Lower lobe of right lung (tissue), 2 donors: ENCODE results near the gene OR2A7. TPM values are rescaled to one million over a fixed set of nuclear protein-coding genes. Genes with fewer than 3 reads are reported as not detected.
"Not testable (repeated sequence)": the region's sequence is repeated elsewhere in the genome, so short reads cannot be mapped to it uniquely, and the experiment has no call there.

Experiments used
- ATAC-seq, 2 donors: fragments of 200-7000 bp; cut with Tn5 transposase; one replicate each; pipeline ENCODE4 v1.9.1; 2020 to 2022; ENCODE audit warnings: mild to moderate bottlenecking in 2 of 2, moderate library complexity in 2 of 2
- DNase-seq: peaks from one replicate; pipeline ENCODE4 v3.0.0-alpha.2; 2020
- H3K27ac ChIP-seq: fragments of 200-600 bp; one replicate; pipeline ENCODE4 v1.8.0; 2022
- H3K27me3 ChIP-seq: fragments of 200-600 bp; one replicate; pipeline ENCODE4 v1.8.0; 2022; ENCODE audit warnings: low read depth
- H3K36me3 ChIP-seq: fragments of 200-600 bp; one replicate; pipeline ENCODE4 v1.8.0; 2022; ENCODE audit warnings: mild to moderate bottlenecking
- H3K4me1 ChIP-seq: fragments of 200-600 bp; one replicate; pipeline ENCODE4 v1.8.0; 2022
- H3K4me3 ChIP-seq: fragments of 200-600 bp; one replicate; pipeline ENCODE4 v1.8.0; 2022; ENCODE audit warnings: mild to moderate bottlenecking
- H3K9me3 ChIP-seq: fragments of 200-600 bp; one replicate; pipeline ENCODE4 v1.8.0; 2022
- intact Hi-C: fragments of 100-400 bp; cut with DNase I; formaldehyde crosslinking; loops from one replicate; pipeline ENCODE4 v1.11.0; 2022
- total RNA-seq: library from RNA; stranded (reverse); fragmentation: NEBNext Ultra II Directional; extraction: Animal tissue kit (Norgen Biotek cat#: 25700); gene quantifications from one replicate; pipeline ENCODE4 v1.2.1, GENCODE V29; 2021
- TF ChIP-seq, protein P1 (sequence below): fragments of 200-600 bp; IDR thresholded peaks from one replicate; pipeline ENCODE4 v1.8.0; 2022; ENCODE audit warnings: antibody characterized with exemption, mild to moderate bottlenecking
- donor health status: DM: no; HTN: yes; CAD: no; lungs with severe emphysema.

The OR2A7 gene
- total RNA-seq, 1 donor from 2014 or later = 12.1 TPM

DNA sequence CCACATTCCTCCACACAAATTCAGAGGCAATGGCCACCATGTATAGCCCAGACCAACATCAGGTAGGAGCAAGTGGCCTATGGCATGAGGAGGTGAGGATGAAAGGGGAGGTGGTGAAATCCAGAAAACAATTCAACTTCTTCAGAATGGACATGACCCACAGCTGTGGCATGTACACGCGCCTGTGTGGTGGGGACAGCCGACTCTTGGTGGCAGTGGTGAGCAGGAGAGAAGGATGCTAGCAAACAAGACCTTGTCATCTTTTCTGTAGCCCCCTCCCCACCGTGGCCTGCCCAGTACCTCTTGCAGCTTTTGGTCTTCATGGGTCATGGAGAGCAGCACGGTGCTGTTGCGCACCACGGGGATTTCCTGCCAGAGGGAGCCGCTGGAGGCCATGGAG lies 17.4 kb upstream of the OR2A7 start:
- H3K36me3 ChIP-seq, intact Hi-C loops, H3K27ac ChIP-seq, H3K4me3 ChIP-seq, DNase-seq, H3K27me3 ChIP-seq, H3K4me1 ChIP-seq, H3K9me3 ChIP-seq: not testable (repeated sequence)
- peak in 1 of 2 donors; percentile 3 for ATAC-seq

DNA sequence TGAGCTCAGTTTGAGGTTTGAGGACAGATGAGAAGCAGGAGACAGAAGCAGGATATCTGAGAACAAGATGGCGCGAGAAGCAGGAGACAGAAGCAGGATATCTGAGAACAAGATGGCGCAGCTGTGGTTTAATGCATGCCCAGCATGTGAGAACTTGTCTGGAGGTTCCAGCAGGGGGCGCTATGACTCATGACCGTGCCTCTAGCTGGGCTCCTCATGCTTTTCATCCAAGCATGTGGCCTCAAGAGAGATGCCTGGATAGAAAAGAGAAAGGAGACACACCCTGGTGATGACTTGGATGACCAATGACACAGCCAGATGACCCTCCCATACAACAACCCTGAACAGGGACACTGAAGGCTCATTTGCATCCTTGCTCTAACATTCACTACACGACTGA lies 15.4 kb upstream of the OR2A7 start:
- DNase-seq, H3K27ac ChIP-seq, intact Hi-C loops, H3K4me3 ChIP-seq, H3K36me3 ChIP-seq, H3K27me3 ChIP-seq, H3K9me3 ChIP-seq, H3K4me1 ChIP-seq: not testable (repeated sequence)
- peak; percentile 40 to 49 for ATAC-seq

DNA sequence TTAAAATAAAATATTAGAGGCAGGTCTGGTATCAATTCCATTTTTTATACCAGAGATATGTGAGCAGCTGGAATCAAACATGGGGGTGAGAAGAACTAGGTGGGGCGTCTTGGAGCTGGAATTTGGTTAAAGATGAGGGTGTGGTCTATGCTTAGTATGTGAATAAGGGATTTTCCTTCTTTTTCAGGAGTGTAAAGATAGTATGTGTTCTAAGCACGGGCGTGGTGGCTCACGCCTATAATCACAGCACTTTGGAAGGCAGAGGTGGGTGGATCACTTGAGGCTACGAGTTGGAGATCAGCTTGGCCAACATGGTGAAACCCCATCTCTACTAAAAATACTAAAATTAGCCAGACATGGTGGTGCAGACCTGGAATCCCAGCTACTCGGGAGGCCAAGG lies 10.7 kb upstream of the OR2A7 start:
- H3K9me3 ChIP-seq, DNase-seq, H3K4me3 ChIP-seq, H3K27ac ChIP-seq, H3K27me3 ChIP-seq, ATAC-seq, H3K36me3 ChIP-seq, intact Hi-C loops, H3K4me1 ChIP-seq: not testable (repeated sequence)

DNA sequence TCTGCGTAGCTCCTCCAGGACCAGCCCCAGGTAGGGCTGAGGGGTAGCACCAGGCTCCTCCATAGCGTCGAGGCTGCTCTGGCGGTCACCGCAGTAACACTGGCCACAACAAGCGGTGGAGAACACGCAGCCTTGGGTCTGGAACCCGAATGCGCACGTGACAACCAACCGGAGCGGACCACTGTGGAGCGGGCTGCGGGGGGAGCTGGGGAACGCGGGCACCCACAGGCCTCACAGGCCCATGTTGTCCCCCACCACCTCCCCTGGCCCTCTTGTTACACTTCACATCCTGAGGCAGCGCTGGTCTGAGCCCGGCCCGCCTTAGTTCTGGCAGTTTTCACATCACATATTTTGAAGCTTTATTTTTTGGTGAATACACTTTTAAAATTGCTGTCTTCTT lies 4.6 kb upstream of the OR2A7 start, which contains the start of gene CTAGE8:
TSS of gene CTAGE8 (minus strand) at position 101 of the 400 bp plus-strand sequence. CDS start at position 63, 38 bp downstream.
- H3K36me3 ChIP-seq, H3K4me1 ChIP-seq, H3K9me3 ChIP-seq, intact Hi-C loops, H3K27me3 ChIP-seq, H3K27ac ChIP-seq, ATAC-seq, DNase-seq, H3K4me3 ChIP-seq: not testable (repeated sequence)

DNA sequence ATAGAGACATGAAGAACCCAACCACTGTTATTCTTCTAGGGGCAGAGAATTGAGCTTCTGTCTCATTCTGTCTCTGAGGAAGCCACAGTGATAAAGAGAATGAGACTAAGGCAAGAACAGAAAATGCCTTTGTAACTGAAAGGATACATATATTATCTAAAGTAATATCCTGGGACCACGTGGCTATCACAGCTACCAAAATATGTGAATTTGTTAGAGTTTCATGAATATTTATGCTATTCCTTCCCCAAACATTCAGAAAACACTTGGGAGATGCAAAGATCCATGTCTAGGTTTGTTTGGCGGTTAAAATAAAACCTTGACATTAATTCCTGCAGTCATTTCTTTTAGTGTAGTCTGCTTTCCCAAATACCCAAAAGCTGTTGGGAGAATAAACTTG lies 2.5 kb downstream of the OR2A7 start:
- H3K4me1 ChIP-seq, DNase-seq, H3K27me3 ChIP-seq, H3K9me3 ChIP-seq, H3K4me3 ChIP-seq, ATAC-seq, intact Hi-C loops, H3K27ac ChIP-seq, H3K36me3 ChIP-seq: not testable (repeated sequence)

DNA sequence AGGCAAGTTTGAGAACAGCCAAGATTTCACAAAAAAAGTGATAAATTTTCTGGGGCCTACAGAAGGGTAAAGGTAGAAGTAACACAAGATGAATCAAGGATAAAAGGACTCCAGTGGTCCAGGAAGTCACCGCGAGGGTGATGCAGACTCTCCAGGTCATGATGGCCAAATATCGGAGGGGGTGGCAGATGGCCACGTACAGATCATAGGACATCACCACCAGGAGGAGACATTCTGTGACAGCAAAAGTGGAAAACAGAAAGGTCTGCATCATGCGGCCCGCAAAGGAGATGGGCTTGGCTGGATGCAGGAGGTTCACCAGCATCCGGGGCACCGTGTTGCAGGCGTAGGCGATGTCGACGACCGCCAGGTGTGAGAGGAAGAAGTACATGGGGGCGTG lies 5.5 kb downstream of the OR2A7 start:
- intact Hi-C loops, H3K36me3 ChIP-seq, H3K27me3 ChIP-seq, H3K9me3 ChIP-seq, H3K4me3 ChIP-seq, H3K4me1 ChIP-seq, H3K27ac ChIP-seq, DNase-seq: not testable (repeated sequence)
- peak in 1 of 2 donors; percentile 3 for ATAC-seq

DNA sequence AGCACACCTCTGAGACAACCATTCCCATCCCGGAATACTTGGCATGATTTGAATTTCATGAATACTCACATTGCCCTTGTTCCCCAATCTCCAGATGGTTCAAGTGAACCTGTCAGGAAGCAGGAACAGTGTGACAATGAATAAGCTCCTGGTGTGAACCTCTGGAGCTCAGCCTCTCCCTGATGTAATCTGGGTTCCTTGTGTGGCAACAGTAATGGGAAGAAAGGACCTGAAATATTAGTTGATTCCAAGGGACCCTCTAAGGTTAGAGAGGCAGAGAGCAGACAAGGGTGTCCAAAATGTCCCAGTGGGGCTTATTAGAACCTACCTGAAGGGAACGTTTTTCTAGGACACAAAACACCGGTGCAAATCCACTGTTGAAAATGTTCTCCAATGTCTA lies 8.5 kb downstream of the OR2A7 start:
- DNase-seq (no peak), ATAC-seq (peak; percentile 38 to 41)
- Histone ChIP-seq H3K27ac (no peak overlapping the region), H3K9me3 (no peaks in the 10 kb centered on the region), H3K27me3 (no peaks in the 10 kb centered on the region), H3K4me3 (no peak overlapping the region), H3K4me1 (peaks cover 5% of the 10 kb centered on the region), H3K36me3 (no peaks in the 10 kb centered on the region)
- intact Hi-C loops = no loop called here
- TF ChIP-seq, protein P1, sequence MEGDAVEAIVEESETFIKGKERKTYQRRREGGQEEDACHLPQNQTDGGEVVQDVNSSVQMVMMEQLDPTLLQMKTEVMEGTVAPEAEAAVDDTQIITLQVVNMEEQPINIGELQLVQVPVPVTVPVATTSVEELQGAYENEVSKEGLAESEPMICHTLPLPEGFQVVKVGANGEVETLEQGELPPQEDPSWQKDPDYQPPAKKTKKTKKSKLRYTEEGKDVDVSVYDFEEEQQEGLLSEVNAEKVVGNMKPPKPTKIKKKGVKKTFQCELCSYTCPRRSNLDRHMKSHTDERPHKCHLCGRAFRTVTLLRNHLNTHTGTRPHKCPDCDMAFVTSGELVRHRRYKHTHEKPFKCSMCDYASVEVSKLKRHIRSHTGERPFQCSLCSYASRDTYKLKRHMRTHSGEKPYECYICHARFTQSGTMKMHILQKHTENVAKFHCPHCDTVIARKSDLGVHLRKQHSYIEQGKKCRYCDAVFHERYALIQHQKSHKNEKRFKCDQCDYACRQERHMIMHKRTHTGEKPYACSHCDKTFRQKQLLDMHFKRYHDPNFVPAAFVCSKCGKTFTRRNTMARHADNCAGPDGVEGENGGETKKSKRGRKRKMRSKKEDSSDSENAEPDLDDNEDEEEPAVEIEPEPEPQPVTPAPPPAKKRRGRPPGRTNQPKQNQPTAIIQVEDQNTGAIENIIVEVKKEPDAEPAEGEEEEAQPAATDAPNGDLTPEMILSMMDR = no peak

DNA sequence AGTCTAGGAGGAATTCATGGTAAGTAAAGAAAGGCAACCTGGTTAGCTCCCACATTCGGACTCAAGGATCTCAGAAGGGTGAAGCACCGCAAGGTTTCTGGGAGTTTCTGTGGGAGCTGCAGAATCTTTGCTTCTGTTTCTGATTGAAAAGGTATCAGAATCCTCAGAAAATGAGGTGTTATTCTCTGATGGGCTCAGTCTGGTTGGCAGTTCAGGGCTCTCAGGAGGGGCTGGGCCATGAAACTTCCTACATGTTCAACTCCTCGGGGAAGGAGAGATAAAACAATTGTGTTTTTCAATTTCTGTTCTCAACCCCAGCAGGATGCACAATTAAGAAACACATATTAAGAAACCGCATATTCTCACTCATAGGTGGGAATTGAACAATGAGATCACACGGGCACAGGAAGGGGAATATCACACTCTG lies 9.1 kb downstream of the OR2A7 start:
- Histone ChIP-seq H3K27me3 (no peaks in the 10 kb centered on the region), H3K9me3 (no peaks in the 10 kb centered on the region), H3K4me3 (no peak overlapping the region), H3K4me1 (peaks cover 5% of the 10 kb centered on the region), H3K27ac (no peak overlapping the region), H3K36me3 (no peaks in the 10 kb centered on the region)
- DNase-seq (no peak), ATAC-seq (no peak)
- TF ChIP-seq, protein P1 = no peak
- intact Hi-C loops = no loop called here

DNA sequence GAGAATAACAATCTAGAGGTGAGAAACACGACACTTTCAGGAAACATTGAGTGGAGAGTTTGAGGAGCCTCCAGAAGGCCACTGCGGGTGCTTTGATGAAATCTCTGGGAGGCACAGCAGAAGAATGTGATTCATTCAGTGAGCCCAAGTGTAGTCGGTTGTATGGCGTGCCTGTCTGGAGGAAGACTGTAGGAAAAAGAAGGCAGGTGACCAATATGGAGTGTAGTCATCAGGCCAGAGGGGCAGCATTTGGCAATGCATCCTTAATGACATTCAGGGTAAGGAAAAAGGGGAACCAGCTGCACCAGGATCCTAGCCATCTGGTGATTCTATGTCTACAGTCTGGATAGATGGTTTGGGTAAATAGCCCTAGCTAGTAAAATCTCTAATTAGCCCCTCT lies 12.3 kb downstream of the OR2A7 start:
- H3K4me3 ChIP-seq, intact Hi-C loops, H3K27ac ChIP-seq, H3K4me1 ChIP-seq, H3K9me3 ChIP-seq, H3K36me3 ChIP-seq, H3K27me3 ChIP-seq, DNase-seq: not testable (repeated sequence)
- ATAC-seq = peak in 1 of 2 donors; percentile 35

DNA sequence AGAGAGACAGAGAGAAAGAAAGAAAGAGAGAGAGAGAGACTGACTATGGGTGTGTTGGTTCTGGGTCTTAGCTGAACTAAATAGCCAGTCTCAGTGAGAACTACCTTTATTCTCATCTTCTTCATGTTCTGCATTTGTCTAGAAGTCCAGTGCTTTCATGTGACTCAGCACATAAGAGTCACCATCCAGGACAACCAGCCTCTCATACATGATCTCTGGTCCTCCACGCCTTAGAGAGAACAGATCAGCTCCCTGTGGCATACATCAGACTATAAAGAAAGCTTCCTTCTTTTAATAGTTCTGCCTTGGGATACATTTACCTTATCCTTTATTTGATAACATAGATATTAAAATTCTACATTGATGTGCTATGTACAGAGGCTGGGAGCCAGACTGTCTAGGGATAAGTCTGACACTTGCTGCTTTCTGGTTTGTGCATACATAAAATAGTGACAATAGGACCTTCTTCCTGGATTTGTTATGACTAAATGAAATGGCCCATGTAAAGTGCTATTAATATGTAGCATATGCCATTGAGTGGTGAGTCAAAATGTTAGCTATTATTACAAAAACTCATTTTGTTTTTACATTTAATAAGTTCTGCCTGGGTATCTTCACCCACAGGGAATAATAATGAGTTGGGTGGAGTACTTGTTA lies 16.8 kb downstream of the OR2A7 start:
- H3K36me3 ChIP-seq, intact Hi-C loops, DNase-seq, H3K4me3 ChIP-seq, H3K27ac ChIP-seq, H3K27me3 ChIP-seq, H3K4me1 ChIP-seq, ATAC-seq, H3K9me3 ChIP-seq: not testable (repeated sequence)

DNA sequence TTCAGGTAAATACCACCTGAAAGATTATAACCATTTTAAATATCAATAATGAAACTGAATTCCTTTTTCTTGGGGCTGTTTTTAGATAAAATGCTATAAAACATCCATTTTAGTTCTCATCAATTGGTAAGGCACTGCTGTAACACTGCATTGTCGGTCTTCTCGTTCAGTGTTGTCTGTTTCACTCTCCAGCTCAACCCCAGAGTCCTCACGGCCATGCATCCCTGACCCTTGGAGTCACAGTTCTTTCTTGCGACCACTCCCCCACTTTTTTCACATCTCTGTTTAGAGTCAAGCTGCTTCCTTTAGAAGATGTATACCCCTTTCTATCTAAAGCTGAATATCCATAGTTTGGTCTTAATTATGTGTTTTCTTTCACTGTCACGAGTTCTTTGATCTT lies 17.6 kb downstream of the OR2A7 start:
- not testable (repeated sequence) for DNase-seq, H3K27ac ChIP-seq

DNA sequence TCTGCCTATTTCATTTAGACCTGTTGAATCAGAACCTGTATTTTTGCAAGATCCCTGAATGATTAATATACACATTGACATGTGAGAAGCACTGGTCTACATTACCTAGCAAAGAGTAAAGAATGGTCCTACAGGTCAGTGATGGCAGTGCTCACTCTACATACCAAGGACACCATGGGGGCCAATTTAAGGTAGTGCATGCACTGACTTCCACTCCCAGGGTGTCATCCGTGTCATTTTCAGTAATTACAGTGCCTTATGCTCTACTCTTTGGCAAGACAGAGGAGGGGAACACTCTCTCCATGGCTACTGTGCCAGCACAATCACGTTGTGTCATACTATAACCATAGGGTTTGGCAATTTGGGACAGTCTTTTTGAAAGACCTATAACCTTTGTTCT lies 19.2 kb downstream of the OR2A7 start:
- intact Hi-C loops = not testable (repeated sequence)

More for the DNA sequence above, 17.6 kb downstream of the OR2A7 start:
- ATAC-seq, H3K27me3 ChIP-seq, H3K4me1 ChIP-seq, H3K36me3 ChIP-seq, H3K9me3 ChIP-seq, H3K4me3 ChIP-seq, intact Hi-C loops: not testable (repeated sequence)

More for the DNA sequence above, 19.2 kb downstream of the OR2A7 start:
- H3K27me3 ChIP-seq, H3K9me3 ChIP-seq, H3K36me3 ChIP-seq, H3K27ac ChIP-seq, H3K4me3 ChIP-seq, DNase-seq, H3K4me1 ChIP-seq: not testable (repeated sequence)
- peak; percentile 69 to 72 for ATAC-seq
